HFFc6 (cell line): ENCODE data around the gene RNF8. TPM values are rescaled to one million over a fixed set of nuclear protein-coding genes. Genes with fewer than 3 reads are reported as not detected.
A peak's percentile ranks its signal among the peaks of the same experiment; 100 is the strongest.

Experiments used
- DNase-seq: peaks from one replicate; pipeline ENCODE4 v3.0.0-alpha.2; 2018
- H3K27ac Mint-ChIP-seq: 2 replicates; pipeline ENCODE4 v1.8.0; 2020; ENCODE audit warnings: mild to moderate bottlenecking, mixed read lengths
- H3K27me3 Mint-ChIP-seq: 2 replicates; pipeline ENCODE4 v1.8.0; 2021; ENCODE audit warnings: mild to moderate bottlenecking, moderate library complexity, mixed read lengths; ENCODE audit not compliant: insufficient read depth
- H3K36me3 Mint-ChIP-seq: 2 replicates; pipeline ENCODE4 v1.8.0; 2021; ENCODE audit warnings: low read depth, mixed read lengths
- H3K4me1 Mint-ChIP-seq: 2 replicates; pipeline ENCODE4 v1.8.0; 2020; ENCODE audit warnings: low read depth, mixed read lengths
- H3K4me3 Mint-ChIP-seq: 2 replicates; pipeline ENCODE4 v1.8.0; 2020; ENCODE audit warnings: mild to moderate bottlenecking, moderate library complexity, mixed read lengths
- H3K9me3 Mint-ChIP-seq: 2 replicates; pipeline ENCODE4 v1.8.0; 2020; ENCODE audit warnings: mild to moderate bottlenecking, mixed read lengths
- total RNA-seq, 6 experiments: library from RNA; stranded (reverse); fragmentation: NEBNext Ultra II Directional; extraction: Animal tissue kit (Norgen Biotek cat#: 25700); gene quantifications; 2 replicates in 1 of 6; 3 replicates in 5 of 6; pipeline ENCODE4 v1.2.3, GENCODE V29; 2021
- TF ChIP-seq, protein P1 (sequence below): fragments of 200-600 bp; sonication (generic); IDR thresholded peaks from 2 replicates; pipeline ENCODE4 v1.5.0; 2021; ENCODE audit warnings: antibody characterized with exemption, mild to moderate bottlenecking

RNF8 gene
- total RNA-seq, 6 experiments from 2014 or later, result 14.1 to 18.5 (median 17.5) TPM

DNA sequence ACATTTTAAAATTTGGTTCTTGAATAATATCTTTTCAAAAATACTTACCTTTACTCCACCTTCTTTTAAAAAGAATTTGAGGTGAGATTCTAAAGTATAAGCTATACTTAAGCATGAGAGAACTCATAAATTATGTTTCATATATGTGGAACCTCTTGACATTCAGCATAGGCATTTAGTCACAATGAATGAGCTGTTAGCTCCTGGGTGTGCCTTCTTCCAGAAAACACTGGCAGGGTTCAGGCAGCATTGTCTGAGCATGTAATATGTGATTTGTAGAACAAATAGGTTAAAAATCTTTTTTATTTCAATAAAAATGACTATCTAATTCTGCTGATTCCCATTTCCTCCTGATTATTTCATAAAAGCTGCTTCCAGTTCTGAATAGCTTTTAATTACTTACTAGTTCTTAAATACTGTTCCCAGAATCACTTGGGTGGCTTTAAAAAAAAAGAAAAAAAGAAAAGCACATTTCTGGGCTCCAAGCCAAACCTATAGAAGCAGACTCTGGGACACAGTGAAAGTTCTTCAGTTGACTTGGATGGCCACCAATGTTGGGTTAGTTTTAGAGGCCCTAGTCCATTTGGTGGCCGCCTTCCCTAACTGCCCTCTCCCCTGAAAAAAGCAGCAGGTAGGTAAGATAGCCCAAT is 20.2 kb downstream of the RNF8 start:
- no peak overlapping the region for H3K27ac Mint-ChIP-seq
- H3K36me3 Mint-ChIP-seq, result peaks cover 12% of the 10 kb centered on the region
- H3K4me3 Mint-ChIP-seq, result no peak overlapping the region
- DNase-seq, result no peak
- peaks cover 26% of the 10 kb centered on the region for H3K4me1 Mint-ChIP-seq
- no peaks in the 10 kb centered on the region; the same call in none of the 2 replicates for H3K27me3 Mint-ChIP-seq
- H3K9me3 Mint-ChIP-seq, result no peaks in the 10 kb centered on the region
- TF ChIP-seq, protein P1, sequence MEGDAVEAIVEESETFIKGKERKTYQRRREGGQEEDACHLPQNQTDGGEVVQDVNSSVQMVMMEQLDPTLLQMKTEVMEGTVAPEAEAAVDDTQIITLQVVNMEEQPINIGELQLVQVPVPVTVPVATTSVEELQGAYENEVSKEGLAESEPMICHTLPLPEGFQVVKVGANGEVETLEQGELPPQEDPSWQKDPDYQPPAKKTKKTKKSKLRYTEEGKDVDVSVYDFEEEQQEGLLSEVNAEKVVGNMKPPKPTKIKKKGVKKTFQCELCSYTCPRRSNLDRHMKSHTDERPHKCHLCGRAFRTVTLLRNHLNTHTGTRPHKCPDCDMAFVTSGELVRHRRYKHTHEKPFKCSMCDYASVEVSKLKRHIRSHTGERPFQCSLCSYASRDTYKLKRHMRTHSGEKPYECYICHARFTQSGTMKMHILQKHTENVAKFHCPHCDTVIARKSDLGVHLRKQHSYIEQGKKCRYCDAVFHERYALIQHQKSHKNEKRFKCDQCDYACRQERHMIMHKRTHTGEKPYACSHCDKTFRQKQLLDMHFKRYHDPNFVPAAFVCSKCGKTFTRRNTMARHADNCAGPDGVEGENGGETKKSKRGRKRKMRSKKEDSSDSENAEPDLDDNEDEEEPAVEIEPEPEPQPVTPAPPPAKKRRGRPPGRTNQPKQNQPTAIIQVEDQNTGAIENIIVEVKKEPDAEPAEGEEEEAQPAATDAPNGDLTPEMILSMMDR, result no peak

DNA sequence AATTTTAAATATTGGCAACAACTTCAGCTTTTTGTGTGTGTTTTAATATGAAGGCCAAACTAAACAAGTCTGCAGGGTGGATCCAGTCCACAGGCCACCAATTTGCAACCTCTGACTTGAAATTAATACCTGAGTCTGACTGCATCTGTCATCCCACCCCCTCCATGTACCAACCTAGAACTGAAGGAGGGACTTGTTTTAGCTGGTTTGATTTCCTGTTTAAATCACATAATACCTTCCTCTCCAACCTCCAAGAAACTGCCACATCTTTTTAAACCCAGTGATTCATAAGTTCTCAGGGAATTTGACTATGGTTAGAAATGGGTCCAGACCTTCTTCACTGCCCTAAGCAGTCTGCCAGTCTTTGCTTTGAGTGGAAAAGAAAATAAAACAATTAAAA is 21.6 kb downstream of the RNF8 start:
- Mint-ChIP-seq H3K27ac (no peak overlapping the region), H3K4me1 (peaks cover 11% of the 10 kb centered on the region), H3K27me3 (no peaks in the 10 kb centered on the region; the same call in none of the 2 replicates), H3K4me3 (no peak overlapping the region), H3K36me3 (peaks cover 8% of the 10 kb centered on the region), H3K9me3 (no peaks in the 10 kb centered on the region)
- no peak for DNase-seq
- TF ChIP-seq, protein P1, result no peak

DNA sequence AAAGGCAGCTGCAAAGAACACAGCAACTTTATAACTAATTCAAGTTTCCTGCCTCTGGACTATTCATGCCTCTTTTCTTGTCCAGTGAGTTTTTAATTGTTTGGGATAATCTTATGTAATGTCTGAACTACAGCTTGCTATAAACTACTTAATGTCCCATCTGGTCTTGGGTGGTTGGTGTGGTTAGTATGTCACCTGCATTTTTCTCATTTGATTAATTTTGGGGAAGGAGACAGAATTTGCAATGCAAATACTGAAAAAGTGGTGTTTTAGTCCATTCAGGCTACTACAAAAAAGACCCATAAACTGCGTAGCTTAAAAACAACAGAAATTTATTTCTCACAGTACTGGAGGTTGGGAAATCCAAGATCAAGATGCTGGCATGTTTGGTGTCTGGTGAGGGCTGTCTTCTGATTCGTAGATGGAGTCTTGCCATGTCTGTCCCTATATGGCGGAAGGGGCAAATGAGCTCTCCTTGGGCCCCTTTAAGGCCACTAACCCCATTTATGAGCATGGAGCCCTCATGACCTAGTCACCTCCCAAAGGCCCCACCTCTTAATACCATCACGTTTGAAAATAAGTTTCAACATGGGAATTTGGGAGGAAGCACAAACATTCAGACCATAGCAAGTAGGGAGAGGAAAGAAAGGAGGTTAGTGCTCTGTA is 22.4 kb downstream of the RNF8 start:
- no peak overlapping the region for H3K4me3 Mint-ChIP-seq
- peaks cover 10% of the 10 kb centered on the region; the same call in 1 of the 2 replicates for H3K4me1 Mint-ChIP-seq
- H3K27me3 Mint-ChIP-seq, result no peaks in the 10 kb centered on the region; the same call in none of the 2 replicates
- H3K9me3 Mint-ChIP-seq, result no peaks in the 10 kb centered on the region
- TF ChIP-seq, protein P1, result no peak
- H3K36me3 Mint-ChIP-seq, result peaks cover 8% of the 10 kb centered on the region; the same call in 1 of the 2 replicates
- no peak overlapping the region for H3K27ac Mint-ChIP-seq
- no peak for DNase-seq

DNA sequence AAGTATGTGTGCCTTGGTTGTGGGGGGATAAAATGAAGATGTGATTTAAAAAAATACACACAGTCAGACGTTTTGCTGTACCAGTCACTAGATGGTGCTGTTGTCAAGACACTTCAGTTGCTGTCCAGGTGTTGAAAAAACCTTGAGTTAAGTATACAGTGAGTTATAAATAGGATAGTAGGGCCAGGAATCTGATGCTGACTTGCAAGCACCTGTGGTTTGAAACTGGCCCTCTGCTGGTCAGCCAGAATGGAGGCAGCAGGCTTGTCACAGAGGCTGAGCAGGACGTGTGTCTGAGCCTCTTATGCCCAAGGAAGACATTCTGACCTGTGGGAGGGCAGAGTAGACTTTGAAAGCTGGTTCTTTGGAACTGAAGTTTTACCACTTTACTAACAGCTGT is 27.8 kb downstream of the RNF8 start:
- no peaks in the 10 kb centered on the region; the same call in 1 of the 2 replicates for H3K27me3 Mint-ChIP-seq
- H3K36me3 Mint-ChIP-seq, result peaks cover 18% of the 10 kb centered on the region
- no peaks in the 10 kb centered on the region for H3K9me3 Mint-ChIP-seq
- H3K4me3 Mint-ChIP-seq, result no peak overlapping the region
- peak; percentile 58 for DNase-seq
- TF ChIP-seq, protein P1, result peak; percentile 82
- H3K4me1 Mint-ChIP-seq, result peaks cover 9% of the 10 kb centered on the region; the same call in 1 of the 2 replicates
- no peak overlapping the region for H3K27ac Mint-ChIP-seq

DNA sequence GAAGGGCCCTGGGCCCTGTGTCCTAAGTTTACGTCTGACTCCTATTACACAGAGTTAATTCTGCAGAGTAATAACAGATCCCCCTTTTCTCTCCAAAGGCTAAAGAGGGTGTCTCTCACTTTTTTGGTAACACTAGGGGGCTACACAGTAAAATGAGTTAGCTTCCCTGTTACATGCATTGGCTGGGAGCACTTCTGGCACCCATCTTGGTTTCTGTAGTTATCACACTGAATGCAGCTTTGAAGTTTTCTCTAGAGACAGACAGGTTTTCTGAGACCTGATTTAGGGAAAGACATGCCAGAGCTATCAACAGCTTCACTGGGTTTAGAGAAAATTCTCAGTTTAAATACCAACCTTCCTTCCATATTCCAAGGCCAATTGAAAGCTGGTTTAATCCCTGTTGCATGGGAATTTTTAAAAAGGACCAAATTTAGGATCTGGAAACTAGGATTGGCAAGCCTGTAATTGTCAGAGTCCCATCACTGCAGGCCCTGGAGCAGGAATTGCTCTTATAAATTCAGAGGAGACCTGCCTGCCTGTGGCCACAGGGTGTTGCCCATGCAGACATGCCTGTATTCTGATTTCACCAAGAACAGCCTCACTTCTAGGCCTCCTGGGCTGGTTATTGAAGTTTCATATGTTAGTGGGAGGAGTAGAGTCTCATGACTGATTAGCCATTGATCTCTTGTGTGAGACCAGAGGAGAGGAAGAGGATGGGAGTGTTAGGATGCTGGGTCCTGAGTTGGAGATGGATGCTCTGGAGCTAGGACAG is 29.4 kb downstream of the RNF8 start:
- no peaks in the 10 kb centered on the region for H3K9me3 Mint-ChIP-seq
- TF ChIP-seq, protein P1, result peak; percentile 31
- H3K4me3 Mint-ChIP-seq, result no peak overlapping the region
- peaks cover 9% of the 10 kb centered on the region; the same call in 1 of the 2 replicates for H3K4me1 Mint-ChIP-seq
- H3K27ac Mint-ChIP-seq, result no peak overlapping the region
- no peak for DNase-seq
- peaks cover 18% of the 10 kb centered on the region for H3K36me3 Mint-ChIP-seq
- no peaks in the 10 kb centered on the region for H3K27me3 Mint-ChIP-seq
